GM12878 (cell line): ENCODE data around the gene EED. TPM values are rescaled to one million over a fixed set of nuclear protein-coding genes. Genes with fewer than 3 reads are reported as not detected.
"Not testable (repeated sequence)": the region's sequence is repeated elsewhere in the genome, so short reads cannot be mapped to it uniquely, and the experiment has no call there.

Source experiments
- ATAC-seq: fragments of 200-7000 bp; cut with Tn5 transposase; 3 replicates; pipeline ENCODE4 v1.9.1; 2020; ENCODE audit warnings: mild to moderate bottlenecking, moderate library complexity
- BruUV-seq: library from RNA; stranded (reverse); fragments of 400-500 nt; replicated peaks from 2 replicates; lab custom pipeline; 2021; lab: Mats Ljungman, UMichigan
- CTCF ChIA-PET: fragments of 300-600 bp; sonication (Branson Sonifier 250); formaldehyde crosslinking; extraction: SDS; loops from one replicate; lab custom pipeline; 2021; ENCODE audit warnings: inconsistent platforms; lab: Yijun Ruan, JAX
- POLR2A ChIA-PET: fragments of 350-600 bp; formaldehyde crosslinking; extraction: SDS; loops from one replicate; lab custom pipeline; 2021; ENCODE audit warnings: inconsistent platforms; lab: Charles Lee
- RAD21 ChIA-PET: fragments of 300-600 bp; sonication (Branson Sonifier 250); formaldehyde crosslinking; loops from one replicate; lab custom pipeline; 2023; ENCODE audit warnings: antibody characterized with exemption; ENCODE audit not compliant: unreplicated experiment; lab: Charles Lee
- SMC1A ChIA-PET: fragments of 300-600 bp; sonication (Branson Sonifier 250); formaldehyde crosslinking; loops from one replicate; lab custom pipeline; 2023; ENCODE audit not compliant: unreplicated experiment, uncharacterized antibody; lab: Charles Lee
- DNase-seq: peaks from one replicate; pipeline ENCODE4 v3.0.0-alpha.2; 2011; ENCODE audit warnings: low read depth, low spot score
- FAIRE-seq: peaks from 3 replicates; lab custom pipeline; 2011; peaks lifted over from hg19 to GRCh38; lab: Jason Lieb, UNC
- H2AFZ ChIP-seq: 2 replicates; pipeline ENCODE4 v1.6.0; 2011; ENCODE audit warnings: low read depth, low read length, control low read depth; ENCODE audit not compliant: control insufficient read depth
- H3K27ac ChIP-seq: 2 replicates; pipeline ENCODE4 v1.5.1; 2011; ENCODE audit warnings: control low read depth; ENCODE audit not compliant: control insufficient read depth, insufficient read depth
- H3K27me3 ChIP-seq, 2 experiments: replicated peaks in 1 of 2; 2 replicates each; pipeline versions ENCODE4 v1.6.0 to v1.6.1; 2011; ENCODE audit warnings: low read length in 1 of 2; ENCODE audit not compliant: control insufficient read depth in 2 of 2, insufficient read depth in 2 of 2
- H3K36me3 ChIP-seq, 2 experiments: 2 replicates each; pipeline ENCODE4 v1.5.1; 2011; ENCODE audit warnings: low read length in 1 of 2; ENCODE audit not compliant: control insufficient read depth in 2 of 2, insufficient read depth in 2 of 2
- H3K4me1 ChIP-seq: 2 replicates; pipeline ENCODE4 v1.6.1; 2011; ENCODE audit warnings: mild to moderate bottlenecking, low read length, moderate library complexity, mixed read lengths; ENCODE audit not compliant: control insufficient read depth, insufficient read depth
- H3K4me2 ChIP-seq: 2 replicates; pipeline ENCODE4 v1.6.0; 2011; ENCODE audit warnings: control low read depth; ENCODE audit not compliant: control insufficient read depth, insufficient read depth
- H3K4me3 ChIP-seq: fragments of 200-600 bp; sonication (generic); 2 replicates; pipeline ENCODE4 v1.5.1; 2016
- H3K79me2 ChIP-seq: 2 replicates; pipeline ENCODE4 v1.6.0; 2011; ENCODE audit warnings: low read length; ENCODE audit not compliant: control insufficient read depth, insufficient read depth
- H3K9ac ChIP-seq: 2 replicates; pipeline ENCODE4 v1.8.0; 2011; ENCODE audit warnings: low read length, control low read depth, mixed read lengths; ENCODE audit not compliant: control insufficient read depth, insufficient read depth
- H3K9me3 ChIP-seq: replicated peaks from 3 replicates; pipeline ENCODE4 v1.5.1; 2011; ENCODE audit warnings: mild to moderate bottlenecking, low read length; ENCODE audit not compliant: control insufficient read depth, insufficient read depth
- H4K20me1 ChIP-seq: 2 replicates; pipeline ENCODE4 v1.6.0; 2011; ENCODE audit not compliant: control insufficient read depth, insufficient read depth
- BMI1 ChIP-seq: fragments of 450-650 bp; IDR thresholded peaks from 2 replicates; pipeline ENCODE4 v1.6.1; 2016; ENCODE audit warnings: mild to moderate bottlenecking, moderate library complexity, borderline replicate concordance
- CBX5 ChIP-seq: sonication (generic); IDR thresholded peaks from 2 replicates; pipeline ENCODE4 v1.6.1; 2016; ENCODE audit warnings: low read depth, moderate library complexity, mild to moderate bottlenecking, inconsistent platforms
- CHD1 ChIP-seq: IDR thresholded peaks from 2 replicates; pipeline ENCODE4 v1.6.1; 2012; ENCODE audit warnings: low read depth, low read length, improper control_type of control experiment
- CREB1 ChIP-seq: IDR thresholded peaks from 2 replicates; pipeline ENCODE4 v1.6.1; 2012; ENCODE audit warnings: low read depth, mild to moderate bottlenecking, inconsistent platforms
- HCFC1 ChIP-seq: fragments of 150-350 bp; IDR thresholded peaks from 2 replicates; pipeline ENCODE4 v1.6.1; 2014; ENCODE audit warnings: low read length
- IRF4 ChIP-seq: IDR thresholded peaks from 2 replicates; pipeline ENCODE4 v1.6.1; 2011; ENCODE audit warnings: low read depth, low read length
- LARP7 ChIP-seq: fragments of 450-650 bp; IDR thresholded peaks from 2 replicates; pipeline ENCODE4 v1.6.1; 2017; ENCODE audit warnings: mild to moderate bottlenecking
- MEF2B ChIP-seq: fragments of 450-650 bp; IDR thresholded peaks from 2 replicates; pipeline ENCODE4 v1.6.1; 2018; ENCODE audit warnings: mild to moderate bottlenecking, moderate library complexity; ENCODE audit not compliant: partially characterized antibody, poor library complexity, severe bottlenecking
- MYC ChIP-seq: IDR thresholded peaks from 2 replicates; pipeline ENCODE4 v1.6.1; 2011; ENCODE audit warnings: mild to moderate bottlenecking, low read length, moderate library complexity, inconsistent platforms; ENCODE audit not compliant: insufficient read depth, insufficient replicate concordance, insufficient read length, severe bottlenecking
- RCOR1 ChIP-seq: conservative IDR thresholded peaks from 2 replicates; pipeline ENCODE4 v1.6.1; 2012; ENCODE audit warnings: low read depth, low read length, improper control_type of control experiment
- SMAD5 ChIP-seq: IDR thresholded peaks from 2 replicates; pipeline ENCODE4 v1.6.1; 2016; ENCODE audit warnings: antibody characterized with exemption, low read depth
- TBL1XR1 ChIP-seq: IDR thresholded peaks from 2 replicates; pipeline ENCODE4 v1.6.1; 2012; ENCODE audit warnings: low read depth, low read length, improper control_type of control experiment
- ZSCAN29 ChIP-seq: fragments of 450-650 bp; IDR thresholded peaks from 2 replicates; pipeline ENCODE4 v1.6.1; 2017; ENCODE audit warnings: mild to moderate bottlenecking, moderate library complexity
- WGBS: methylation state at CpG from one replicate; pipeline ENCODE4 v1.1.6; 2016; ENCODE audit warnings: low lambda C conversion rate; ENCODE audit not compliant: insufficient replicate concordance, insufficient coverage; ENCODE audit errors: missing lambda C conversion rate; 5-methylcytosine and 5-hydroxymethylcytosine counted together
- in situ Hi-C: fragments of 300-500 bp; cut with MboI; formaldehyde crosslinking; loops from 9 replicates; pipeline ENCODE4 v1.14.3; 2018; ENCODE audit warnings: mixed read lengths
- intact Hi-C: fragments of 100-400 bp; cut with micrococcal nuclease; formaldehyde crosslinking; loops from one replicate; pipeline ENCODE4 v1.14.2; 2022; ENCODE audit not compliant: unreplicated experiment
- polyA plus RNA-seq, 11 experiments: library from polyadenylated mRNA; depleted of rRNA in 4 of 11; unstranded in 6 of 11; stranded (reverse) in 5 of 11; fragments of >200 nt; fragmentation: Nextera tagmentation in 4 of 11; fragmentation: Illumina TruSeq in 1 of 11; extraction: Ambion mirVana in 4 of 11; extraction: Trizol in 1 of 11; gene quantifications; 1 replicate in 1 of 11; 2 replicates in 10 of 11; pipeline versions ENCODE4 v1.2.1 to v1.2.3, GENCODE V29; 2011 to 2016; ENCODE audit warnings: inconsistent platforms in 2 of 11, missing spikeins in 2 of 11, low read depth in 1 of 11
- total RNA-seq, 4 experiments: library from RNA; depleted of rRNA in 3 of 4; stranded (reverse); fragments of >200 nt in 3 of 4; fragmentation: Illumina TruSeq in 1 of 4; extraction: Trizol in 1 of 4; gene quantifications; 2 replicates each; pipeline versions ENCODE4 v1.2.1 to v1.2.3, GENCODE V29; 2013 to 2021

The EED gene
- total and polyA plus RNA-seq, 10 of the 15 experiments (the other 5 are each of a cell fraction or from before 2014, with no cell fraction given), result 41.5 to 140 (median 72.2) TPM

DNA sequence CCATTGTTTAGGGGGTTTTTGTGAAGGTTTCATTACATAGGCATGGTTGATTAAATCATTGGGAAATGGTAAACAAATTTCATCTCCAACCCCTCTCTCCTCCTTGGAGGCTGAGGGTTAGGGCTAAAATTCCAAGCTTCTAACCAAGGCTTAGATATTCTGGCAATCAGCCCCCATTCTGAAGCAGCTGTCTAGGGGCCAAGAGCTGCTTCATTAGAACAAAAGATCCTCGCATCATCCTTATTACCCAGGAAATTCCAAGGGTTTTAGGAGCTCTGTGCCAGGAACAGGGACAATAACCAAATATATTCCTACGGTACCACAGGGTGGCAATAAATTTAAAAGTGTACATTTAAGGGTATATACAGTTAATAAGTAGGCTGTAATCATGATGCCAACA, 22.5 kb upstream of the EED start:
- FAIRE-seq (no peak), ATAC-seq (no peak), DNase-seq (no peak)
- H3K4me1 ChIP-seq, result peaks cover 29% of the 10 kb centered on the region
- ChIA-PET SMC1A (interaction anchor here (0.9 to 7.2 kb wide), 11 partner anchors 9 to 208 kb away, joined by 3 to 54 read pairs (median 5); no protein-coding TSS in a partner anchor), RAD21 (interaction anchor here (0.7 to 5.0 kb wide), 10 partner anchors 10 to 624 kb away, joined by 3 to 28 read pairs (median 4); partner anchors contain the start of gene PICALM), CTCF (interaction anchor here (1.1 to 7.7 kb wide), 14 partner anchors 8 to 367 kb away, joined by 3 to 103 read pairs (median 5); partner anchors contain the start of gene CCDC83), POLR2A (interaction anchor here (1.3 to 1.7 kb wide), 3 partner anchors 9 to 153 kb away, joined by 3 to 6 read pairs (median 4); partner anchors contain the start of gene PICALM)
- no peak overlapping the region for H3K27ac ChIP-seq
- H3K9ac ChIP-seq, result no peak overlapping the region
- H3K27me3 ChIP-seq, result no peaks in the 10 kb centered on the region
- 93% methylated on average over 2 of the region's 2 CpGs for WGBS
- no peaks in the 10 kb centered on the region for H3K36me3 ChIP-seq
- no peaks in the 10 kb centered on the region for H3K79me2 ChIP-seq
- H3K4me2 ChIP-seq, result no peak overlapping the region
- no TSS peak for BruUV-seq
- in situ Hi-C loops, result no loop called here
- no peak overlapping the region for H3K4me3 ChIP-seq
- no peaks in the 10 kb centered on the region for H4K20me1 ChIP-seq
- TF ChIP-seq TBL1XR1 (no peak), ZSCAN29 (no peak), CHD1 (no peak), IRF4 (no peak), LARP7 (no peak), CBX5 (no peak), RCOR1 (no peak), CREB1 (no peak), HCFC1 (no peak), MEF2B (no peak), MYC (no peak), BMI1 (no peak), SMAD5 (no peak)
- no peaks in the 10 kb centered on the region; the same call in none of the 3 replicates for H3K9me3 ChIP-seq
- H2AFZ ChIP-seq, result no peak overlapping the region
- intact Hi-C loops, result no loop called here

DNA sequence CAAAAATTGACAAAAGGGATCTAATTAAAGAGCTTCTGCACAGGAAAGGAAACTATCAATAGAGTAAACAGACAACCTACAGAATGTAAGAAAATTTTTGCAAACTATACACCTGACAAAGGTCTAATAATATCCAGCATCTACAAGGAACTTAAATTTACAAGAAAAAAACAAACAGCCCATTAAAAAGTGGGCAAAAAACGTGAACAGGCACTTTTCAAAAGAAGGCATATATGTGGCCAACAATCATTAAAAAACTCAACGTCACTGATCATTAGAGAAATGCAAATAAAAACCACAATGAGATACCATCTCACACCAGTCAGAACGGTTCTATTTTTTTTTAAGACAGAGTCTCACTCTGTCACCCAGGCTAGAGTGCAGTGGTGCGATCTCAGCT, 20.0 kb upstream of the EED start:
- H3K36me3 ChIP-seq, in situ Hi-C loops, H3K4me3 ChIP-seq, H3K27ac ChIP-seq, RAD21 ChIA-PET, H2AFZ ChIP-seq, H3K4me2 ChIP-seq, intact Hi-C loops, H3K9me3 ChIP-seq, H3K9ac ChIP-seq, H3K79me2 ChIP-seq, H4K20me1 ChIP-seq, FAIRE-seq, H3K27me3 ChIP-seq, DNase-seq, BruUV-seq: not testable (repeated sequence)
- CTCF ChIA-PET, result interaction anchor here (2.1 kb wide), 1 partner anchor 31 kb away, joined by 6 read pairs; no protein-coding TSS in a partner anchor
- 35% methylated on average over 4 of the region's 4 CpGs for WGBS
- 0 out of 3 replicates have a peak, but pooled peaks have one; percentile 6 for ATAC-seq
- H3K4me1 ChIP-seq, result peaks cover 15% of the 10 kb centered on the region; the same call in 1 of the 2 replicates
- POLR2A ChIA-PET, result interaction anchor here (1.0 kb wide), 1 partner anchor 15 kb away, joined by 4 read pairs; no protein-coding TSS in a partner anchor
- SMC1A ChIA-PET, result interaction anchor here (0.6 to 7.2 kb wide), 3 partner anchors 15 to 195 kb away, joined by 3 to 54 read pairs (median 3); no protein-coding TSS in a partner anchor
